Measurements from ENCODE around the gene ARF6. TPM values are rescaled to one million over a fixed set of nuclear protein-coding genes. Genes with fewer than 3 reads are reported as not detected.

Gene ARF6
- total RNA-seq, 1 experiment from 2014 or later = 74.2 TPM

DNA sequence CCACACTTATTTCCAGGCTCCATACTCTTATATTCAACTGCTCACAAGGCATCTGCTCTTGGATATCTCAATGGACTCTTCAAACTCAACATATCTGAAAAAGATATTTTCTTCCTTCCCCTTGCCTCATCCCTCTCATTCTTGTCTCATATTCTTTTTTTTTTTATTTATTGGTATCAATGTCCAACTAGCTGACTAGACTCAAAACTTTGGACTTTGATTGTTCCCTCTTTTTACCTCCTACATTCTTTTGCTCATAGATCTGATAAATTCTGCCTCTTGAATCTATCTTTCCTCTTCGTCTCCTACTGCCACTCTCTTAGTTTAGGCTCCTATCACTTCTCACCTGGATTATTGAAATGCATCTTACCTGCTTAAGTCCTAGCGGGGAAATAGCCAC is 25.8 kb downstream of the ARF6 start:
- DNase-seq = no peak
- intact Hi-C loops (cut with micrococcal nuclease; ENCODE audit: unreplicated experiment) = no loop called here
- CTCF ChIA-PET = no interaction called here
- no TSS peak for BruUV-seq (replicated peaks)
- TF ChIP-seq, protein P1, sequence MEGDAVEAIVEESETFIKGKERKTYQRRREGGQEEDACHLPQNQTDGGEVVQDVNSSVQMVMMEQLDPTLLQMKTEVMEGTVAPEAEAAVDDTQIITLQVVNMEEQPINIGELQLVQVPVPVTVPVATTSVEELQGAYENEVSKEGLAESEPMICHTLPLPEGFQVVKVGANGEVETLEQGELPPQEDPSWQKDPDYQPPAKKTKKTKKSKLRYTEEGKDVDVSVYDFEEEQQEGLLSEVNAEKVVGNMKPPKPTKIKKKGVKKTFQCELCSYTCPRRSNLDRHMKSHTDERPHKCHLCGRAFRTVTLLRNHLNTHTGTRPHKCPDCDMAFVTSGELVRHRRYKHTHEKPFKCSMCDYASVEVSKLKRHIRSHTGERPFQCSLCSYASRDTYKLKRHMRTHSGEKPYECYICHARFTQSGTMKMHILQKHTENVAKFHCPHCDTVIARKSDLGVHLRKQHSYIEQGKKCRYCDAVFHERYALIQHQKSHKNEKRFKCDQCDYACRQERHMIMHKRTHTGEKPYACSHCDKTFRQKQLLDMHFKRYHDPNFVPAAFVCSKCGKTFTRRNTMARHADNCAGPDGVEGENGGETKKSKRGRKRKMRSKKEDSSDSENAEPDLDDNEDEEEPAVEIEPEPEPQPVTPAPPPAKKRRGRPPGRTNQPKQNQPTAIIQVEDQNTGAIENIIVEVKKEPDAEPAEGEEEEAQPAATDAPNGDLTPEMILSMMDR (IDR thresholded peaks at IDR 0.05; ENCODE audit: unreplicated experiment) = no peak
- peaks cover 8% of the 10 kb centered on the region for H3K4me1 Mint-ChIP-seq (ENCODE audit: low read depth, unreplicated experiment)
- H3K27ac Mint-ChIP-seq (ENCODE audit: unreplicated experiment) = no peak overlapping the region
- H3K9me3 Mint-ChIP-seq (ENCODE audit: low read depth, unreplicated experiment) = no peaks in the 10 kb centered on the region
- H3K36me3 Mint-ChIP-seq (ENCODE audit: insufficient read depth, unreplicated experiment) = no peaks in the 10 kb centered on the region
- H3K4me3 Mint-ChIP-seq (ENCODE audit: low read depth, unreplicated experiment) = no peak overlapping the region
- H3K27me3 Mint-ChIP-seq (ENCODE audit: unreplicated experiment) = no peaks in the 10 kb centered on the region

DNA sequence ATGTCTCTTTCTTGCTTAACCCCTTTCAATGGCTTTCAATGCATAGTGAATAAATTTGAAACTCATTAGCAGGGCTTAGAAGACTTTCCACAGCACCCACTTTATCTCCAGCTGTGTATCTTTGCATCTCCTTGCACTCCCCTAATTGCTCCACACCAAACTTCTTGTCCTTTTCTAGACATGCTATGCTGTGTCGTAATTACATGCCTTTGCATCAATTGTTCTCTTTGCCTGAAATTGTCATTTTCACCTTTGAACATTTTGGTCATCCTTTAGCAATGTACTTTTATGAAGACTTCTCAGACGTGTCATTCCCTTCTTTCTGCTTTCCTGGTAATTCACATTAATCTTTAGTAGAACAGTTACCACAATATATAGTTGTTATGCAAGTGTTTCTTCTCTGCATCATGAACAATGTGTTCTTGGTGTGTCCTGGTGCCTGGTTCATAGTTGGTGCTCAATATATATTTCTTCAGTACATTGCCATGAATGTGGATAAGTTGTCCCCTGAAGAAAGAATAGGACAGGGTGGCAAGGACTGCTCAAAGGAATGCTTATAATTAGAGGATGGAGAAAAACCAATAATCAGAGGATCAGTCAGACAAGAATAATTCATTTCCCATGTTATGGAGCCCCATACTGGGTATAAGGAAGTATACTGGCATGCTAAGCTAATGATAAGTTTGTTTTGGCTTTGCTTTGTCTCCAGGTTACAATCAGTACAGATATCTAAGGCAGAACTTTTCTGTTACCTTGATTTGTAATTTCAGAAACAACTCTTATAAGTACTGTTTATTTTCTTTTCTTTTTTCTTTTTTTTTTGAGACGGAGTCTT is 27.2 kb downstream of the ARF6 start:
- DNase-seq = no peak
- intact Hi-C loops (cut with micrococcal nuclease; ENCODE audit: unreplicated experiment) = no loop called here
- Mint-ChIP-seq H3K27me3 (ENCODE audit: unreplicated experiment) (no peaks in the 10 kb centered on the region), H3K36me3 (ENCODE audit: insufficient read depth, unreplicated experiment) (no peaks in the 10 kb centered on the region), H3K27ac (ENCODE audit: unreplicated experiment) (no peak overlapping the region), H3K9me3 (ENCODE audit: low read depth, unreplicated experiment) (no peaks in the 10 kb centered on the region), H3K4me3 (ENCODE audit: low read depth, unreplicated experiment) (no peak overlapping the region), H3K4me1 (ENCODE audit: low read depth, unreplicated experiment) (peaks cover 8% of the 10 kb centered on the region)
- CTCF ChIA-PET = no interaction called here
- no TSS peak for BruUV-seq (replicated peaks)
- TF ChIP-seq, protein P1 (IDR thresholded peaks at IDR 0.05; ENCODE audit: unreplicated experiment) = no peak

DNA sequence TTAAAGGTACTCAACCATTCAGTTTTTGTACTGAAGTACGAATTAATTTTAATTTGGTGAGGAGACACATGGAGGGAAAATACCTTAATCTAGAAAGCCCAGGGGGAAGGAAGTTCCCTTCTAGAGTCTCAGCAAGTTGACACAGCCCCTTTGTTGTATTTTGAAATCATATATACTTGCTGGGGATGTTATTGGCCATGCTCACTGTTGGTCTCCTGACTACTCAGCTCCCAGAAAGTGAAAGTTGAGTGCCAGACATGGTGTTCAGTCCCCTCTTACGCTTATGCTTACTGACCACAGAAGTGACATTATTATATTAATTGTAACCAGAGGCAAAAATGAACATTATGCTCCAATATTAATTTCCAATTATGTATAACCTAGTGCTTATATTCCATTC is 28.1 kb downstream of the ARF6 start:
- Mint-ChIP-seq H3K4me3 (ENCODE audit: low read depth, unreplicated experiment) (no peak overlapping the region), H3K27me3 (ENCODE audit: unreplicated experiment) (no peaks in the 10 kb centered on the region), H3K4me1 (ENCODE audit: low read depth, unreplicated experiment) (peaks cover 8% of the 10 kb centered on the region), H3K27ac (ENCODE audit: unreplicated experiment) (no peak overlapping the region), H3K36me3 (ENCODE audit: insufficient read depth, unreplicated experiment) (no peaks in the 10 kb centered on the region), H3K9me3 (ENCODE audit: low read depth, unreplicated experiment) (no peaks in the 10 kb centered on the region)
- CTCF ChIA-PET = no interaction called here
- intact Hi-C loops (cut with micrococcal nuclease; ENCODE audit: unreplicated experiment) = no loop called here
- DNase-seq = no peak
- BruUV-seq (replicated peaks) = no TSS peak
- TF ChIP-seq, protein P1 (IDR thresholded peaks at IDR 0.05; ENCODE audit: unreplicated experiment) = no peak

- H3K4me1 Mint-ChIP-seq (ENCODE audit: low read depth, unreplicated experiment) = peaks cover 8% of the 10 kb centered on the region
- no peak for DNase-seq
- no peaks in the 10 kb centered on the region for H3K36me3 Mint-ChIP-seq (ENCODE audit: insufficient read depth, unreplicated experiment)
- CTCF ChIA-PET = no interaction called here
- H3K9me3 Mint-ChIP-seq (ENCODE audit: low read depth, unreplicated experiment) = no peaks in the 10 kb centered on the region
- H3K27ac Mint-ChIP-seq (ENCODE audit: unreplicated experiment) = no peak overlapping the region
- no TSS peak for BruUV-seq (replicated peaks)
- TF ChIP-seq, protein P1 (IDR thresholded peaks at IDR 0.05; ENCODE audit: unreplicated experiment) = no peak
- intact Hi-C loops (cut with micrococcal nuclease; ENCODE audit: unreplicated experiment) = no loop called here
- no peaks in the 10 kb centered on the region for H3K27me3 Mint-ChIP-seq (ENCODE audit: unreplicated experiment)
- H3K4me3 Mint-ChIP-seq (ENCODE audit: low read depth, unreplicated experiment) = no peak overlapping the region
Measured at GRCh38 chr14:49921401-49921800, 28.5 kb downstream of the ARF6 start.

Measured in Calu3 (cell line).